H1 (cell line): ENCODE measurements around the gene KRT35. TPM values are rescaled to one million over a fixed set of nuclear protein-coding genes. Genes with fewer than 3 reads are reported as not detected.

Source experiments
- CTCF ChIA-PET: fragments of 300-600 bp; sonication (Branson Sonifier 250); formaldehyde crosslinking; loops from one replicate; lab custom pipeline; 2021; ENCODE audit not compliant: partially characterized antibody; lab: Charles Lee
- POLR2A ChIA-PET: fragments of 300-600 bp; sonication (Branson Sonifier 250); formaldehyde crosslinking; loops from one replicate; lab custom pipeline; 2021; ENCODE audit warnings: inconsistent platforms; ENCODE audit not compliant: partially characterized antibody; lab: Charles Lee
- DNase-seq, 2 experiments: peaks; one replicate each; pipeline versions ENCODE4 v3.0.0 to v3.0.0-alpha.2; 2010 to 2022; ENCODE audit warnings: low spot score in 2 of 2, low read depth in 1 of 2, mixed read lengths in 1 of 2
- FAIRE-seq: peaks from 2 replicates; lab custom pipeline; 2011; peaks lifted over from hg19 to GRCh38; lab: Jason Lieb, UNC
- H2AFZ ChIP-seq: 2 replicates; pipeline ENCODE4 v1.8.1; 2012; ENCODE audit warnings: low read length, inconsistent platforms
- H2AK5ac ChIP-seq: 2 replicates; pipeline ENCODE4 v1.6.1; 2013; ENCODE audit warnings: low read depth, low read length
- H2BK120ac ChIP-seq: replicated peaks from 2 replicates; pipeline ENCODE3; 2013; ENCODE audit warnings: low read depth, low read length, inconsistent platforms
- H2BK12ac ChIP-seq: 2 replicates; pipeline ENCODE4 v1.6.1; 2013; ENCODE audit warnings: low read depth, low read length
- H2BK15ac ChIP-seq: 2 replicates; pipeline ENCODE4 v1.6.1; 2013; ENCODE audit warnings: low read length
- H2BK20ac ChIP-seq: 2 replicates; pipeline ENCODE4 v1.6.1; 2013; ENCODE audit warnings: low read length
- H2BK5ac ChIP-seq: 2 replicates; pipeline ENCODE4 v1.6.1; 2013; ENCODE audit warnings: low read depth, low read length
- H3K14ac ChIP-seq: 2 replicates; pipeline ENCODE4 v1.6.1; 2013; ENCODE audit warnings: inconsistent platforms; ENCODE audit not compliant: insufficient read length
- H3K18ac ChIP-seq: 2 replicates; pipeline ENCODE4 v1.6.1; 2013; ENCODE audit warnings: low read length; ENCODE audit errors: extremely low read depth
- H3K23ac ChIP-seq: 2 replicates; pipeline ENCODE4 v1.6.1; 2013; ENCODE audit warnings: inconsistent platforms; ENCODE audit not compliant: insufficient read length
- H3K23me2 ChIP-seq: 2 replicates; pipeline ENCODE4 v1.6.1; 2013; ENCODE audit warnings: low read depth, low read length
- H3K27ac ChIP-seq: 2 replicates; pipeline ENCODE4 v1.6.1; 2011; ENCODE audit warnings: low read depth, low read length, inconsistent platforms
- H3K27me3 ChIP-seq, 4 experiments: replicated peaks in 1 of 4; 1 replicate in 1 of 4; 2 replicates in 3 of 4; pipeline versions ENCODE4 v1.6.1 to v1.8.1; 2011 to 2013; ENCODE audit warnings: low read length in 3 of 4, mild to moderate bottlenecking in 3 of 4, inconsistent platforms in 2 of 4, mixed read lengths in 2 of 4, moderate library complexity in 1 of 4; ENCODE audit not compliant: control insufficient read depth in 3 of 4, insufficient read depth in 3 of 4; ENCODE audit errors: extremely low read depth in 1 of 4
- H3K36me3 ChIP-seq, 4 experiments: 2 replicates each; pipeline versions ENCODE4 v1.6.1 to v1.8.1; 2011 to 2013; ENCODE audit warnings: mild to moderate bottlenecking in 4 of 4, low read length in 3 of 4, moderate library complexity in 2 of 4, control low read depth in 1 of 4, inconsistent platforms in 1 of 4; ENCODE audit not compliant: insufficient read depth in 4 of 4, control insufficient read depth in 2 of 4
- H3K4ac ChIP-seq: replicated peaks from 2 replicates; pipeline ENCODE3; 2013; ENCODE audit warnings: low read length, low read depth, mixed read lengths, inconsistent platforms; ENCODE audit not compliant: insufficient read length
- H3K4me1 ChIP-seq, 4 experiments: replicated peaks in 1 of 4; 1 replicate in 1 of 4; 2 replicates in 3 of 4; pipeline versions ENCODE4 v1.6.1 to v1.8.1; 2011 to 2013; ENCODE audit warnings: low read length in 3 of 4, inconsistent platforms in 2 of 4, mixed read lengths in 1 of 4; ENCODE audit not compliant: insufficient read depth in 4 of 4, control insufficient read depth in 3 of 4
- H3K4me2 ChIP-seq, 2 experiments: 2 replicates each; pipeline versions ENCODE4 v1.6.1 to v1.8.1; 2011 to 2013; ENCODE audit warnings: low read depth in 2 of 2, low read length in 2 of 2, control low read depth in 1 of 2, inconsistent platforms in 1 of 2, mild to moderate bottlenecking in 1 of 2; ENCODE audit not compliant: insufficient read depth in 1 of 2
- H3K4me3 ChIP-seq, 4 experiments: fragments of 200-600, 300-600 bp in 1 of 4; sonication (generic), shearing (Covaris generic), sonication (Bioruptor Twin) in 1 of 4; 2 replicates each; pipeline versions ENCODE4 v1.5.1 to v1.8.1; 2011 to 2016; ENCODE audit warnings: low read length in 4 of 4, low read depth in 3 of 4, control low read depth in 2 of 4, inconsistent platforms in 2 of 4, mild to moderate bottlenecking in 2 of 4, mixed read lengths in 1 of 4, moderate library complexity in 1 of 4; ENCODE audit not compliant: insufficient read depth in 2 of 4; ENCODE audit errors: extremely low read depth in 1 of 4
- H3K56ac ChIP-seq: replicated peaks from 2 replicates; pipeline ENCODE3; 2013; ENCODE audit warnings: low read depth, mild to moderate bottlenecking, mixed read lengths, low read length, inconsistent platforms; ENCODE audit not compliant: insufficient read length
- H3K79me1 ChIP-seq: 2 replicates; pipeline ENCODE4 v1.6.1; 2013; ENCODE audit warnings: low read depth, low read length, control low read depth
- H3K79me2 ChIP-seq, 2 experiments: 2 replicates each; pipeline versions ENCODE4 v1.6.1 to v1.8.1; 2012 to 2013; ENCODE audit warnings: low read length in 2 of 2, mild to moderate bottlenecking in 2 of 2, inconsistent platforms in 1 of 2; ENCODE audit not compliant: insufficient read depth in 2 of 2, control insufficient read depth in 1 of 2
- H3K9ac ChIP-seq, 4 experiments: replicated peaks in 1 of 4; 1 replicate in 1 of 4; 2 replicates in 3 of 4; pipeline versions ENCODE4 v1.6.1 to v1.8.1; 2011 to 2013; ENCODE audit warnings: low read depth in 3 of 4, low read length in 3 of 4, control low read depth in 2 of 4, mild to moderate bottlenecking in 2 of 4, moderate library complexity in 2 of 4, inconsistent platforms in 1 of 4; ENCODE audit errors: extremely low read depth in 1 of 4
- H3K9me3 ChIP-seq, 2 experiments: 2 replicates each; pipeline versions ENCODE4 v1.6.1 to v1.8.1; 2012 to 2013; ENCODE audit warnings: mild to moderate bottlenecking in 2 of 2, moderate library complexity in 2 of 2, control low read depth in 1 of 2, inconsistent platforms in 1 of 2, low read depth in 1 of 2, low read length in 1 of 2, mixed read lengths in 1 of 2; ENCODE audit not compliant: insufficient read depth in 2 of 2
- H4K20me1 ChIP-seq, 2 experiments: replicated peaks in 1 of 2; 2 replicates each; pipeline versions ENCODE3 to v1.8.1; 2011 to 2013; ENCODE audit warnings: inconsistent platforms in 2 of 2, low read length in 2 of 2, mild to moderate bottlenecking in 1 of 2; ENCODE audit not compliant: insufficient read depth in 2 of 2, control insufficient read depth in 1 of 2
- H4K5ac ChIP-seq: 2 replicates; pipeline ENCODE4 v1.6.1; 2013; ENCODE audit warnings: low read length, low read depth, mixed read lengths, inconsistent platforms; ENCODE audit not compliant: insufficient read length
- H4K8ac ChIP-seq: 2 replicates; pipeline ENCODE4 v1.8.0; 2013; ENCODE audit warnings: mild to moderate bottlenecking, moderate library complexity, low read length, inconsistent platforms; ENCODE audit not compliant: insufficient read depth; ENCODE audit errors: extremely low read depth
- H4K91ac ChIP-seq: replicated peaks from 2 replicates; pipeline ENCODE3; 2013; ENCODE audit warnings: low read length, mixed read lengths, inconsistent platforms; ENCODE audit not compliant: insufficient read length
- CBX5 ChIP-seq: fragments of 300-800, 300-1000 bp; sonication (generic); IDR thresholded peaks from 2 replicates; pipeline ENCODE4 v1.7.1; 2016; ENCODE audit warnings: antibody characterized with exemption, low read length, low read depth
- CREB1 ChIP-seq: IDR thresholded peaks from 2 replicates; pipeline ENCODE4 v1.6.1; 2012; ENCODE audit warnings: inconsistent platforms
- CTCF ChIP-seq, 3 experiments: IDR thresholded peaks; 1 replicate in 2 of 3; 2 replicates in 1 of 3; pipeline versions ENCODE4 v1.5.1 to v1.6.1; 2011; ENCODE audit warnings: low read length in 3 of 3, mild to moderate bottlenecking in 3 of 3, inconsistent platforms in 2 of 3, low read depth in 1 of 3, moderate library complexity in 1 of 3; ENCODE audit not compliant: insufficient read depth in 1 of 3; ENCODE audit errors: control extremely low read depth in 1 of 3
- E2F6 ChIP-seq: IDR thresholded peaks from 2 replicates; pipeline ENCODE4 v1.6.1; 2012; ENCODE audit warnings: inconsistent platforms
- KDM1A ChIP-seq: fragments of 200-600, 300-600 bp; sonication (generic); IDR thresholded peaks from 2 replicates; pipeline ENCODE4 v1.7.1; 2016; ENCODE audit warnings: mild to moderate bottlenecking, low read length, borderline replicate concordance
- MAX ChIP-seq: IDR thresholded peaks from 2 replicates; pipeline ENCODE4 v1.6.1; 2012; ENCODE audit warnings: inconsistent platforms
- POU5F1 ChIP-seq: IDR thresholded peaks from 2 replicates; pipeline ENCODE4 v1.6.1; 2011; ENCODE audit warnings: low read depth, mild to moderate bottlenecking, low read length, moderate library complexity
- SAP30 ChIP-seq: fragments of 300-600 bp; sonication (generic); IDR thresholded peaks from 2 replicates; pipeline ENCODE4 v1.7.1; 2012; ENCODE audit warnings: low read length, moderate library complexity, mild to moderate bottlenecking, inconsistent platforms; ENCODE audit not compliant: insufficient read depth, insufficient replicate concordance
- SIRT6 ChIP-seq: IDR thresholded peaks from one replicate; pipeline ENCODE4 v1.7.1; 2012; ENCODE audit warnings: low read length, inconsistent platforms
- SP1 ChIP-seq: IDR thresholded peaks from 2 replicates; pipeline ENCODE4 v1.6.1; 2011; ENCODE audit warnings: low read depth, low read length
- SUZ12 ChIP-seq: fragments of 200-600 bp; sonication (generic); IDR thresholded peaks from 2 replicates; pipeline ENCODE4 v1.6.1; 2012; ENCODE audit warnings: mild to moderate bottlenecking, inconsistent platforms, low read length, moderate library complexity, mixed read lengths
- WGBS, 2 experiments: shearing (Covaris generic) in 1 of 2; methylation state at CpG; one replicate each; pipeline versions ENCODE4 v1.1.6 to v1.1.7; 2013 to 2015; ENCODE audit warnings: low lambda C conversion rate in 2 of 2, mixed read lengths in 2 of 2, inconsistent platforms in 1 of 2, low coverage in 1 of 2, missing lambda C conversion rate in 1 of 2; ENCODE audit not compliant: insufficient replicate concordance in 2 of 2, insufficient coverage in 1 of 2, insufficient read length in 1 of 2; ENCODE audit errors: extremely low coverage in 1 of 2, missing lambda C conversion rate in 1 of 2; 5-methylcytosine and 5-hydroxymethylcytosine counted together
- polyA plus RNA-seq, 7 experiments: library from polyadenylated mRNA; depleted of rRNA in 3 of 7; stranded (reverse) in 5 of 7; unstranded in 2 of 7; fragments of >200 nt in 5 of 7; fragments of 200-250 nt in 2 of 7; gene quantifications; 1 replicate in 5 of 7; 2 replicates in 1 of 7; 4 replicates in 1 of 7; pipeline versions ENCODE4 v1.2.1 to v1.2.3, GENCODE V29; 2011 to 2013; ENCODE audit warnings: missing spikeins in 2 of 7, mixed read lengths in 2 of 7
- total RNA-seq: library from RNA; stranded (reverse); fragmentation: NEBNext Ultra II Directional; extraction: Animal tissue kit (Norgen Biotek cat#: 25700); gene quantifications from 2 replicates; pipeline ENCODE4 v1.2.1, GENCODE V29; 2021

KRT35 gene
- total and polyA plus RNA-seq, 2 of the 8 experiments (the other 6 are each of a cell fraction or from before 2014, with no cell fraction given): not detected

- Histone ChIP-seq H3K4me3 (no peak within 1 kb of the TSS), H3K79me2 (no peaks in the 10 kb centered on the region), H3K4ac (no peak within 1 kb of the TSS), H4K91ac (no peak within 1 kb of the TSS), H3K79me1 (no peaks in the 10 kb centered on the region), H3K23ac (no peak within 1 kb of the TSS), H3K56ac (no peak within 1 kb of the TSS), H3K23me2 (no peaks in the 10 kb centered on the region), H2AFZ (no peak within 1 kb of the TSS), H3K27me3 (no peaks in the 10 kb centered on the region), H4K20me1 (no peaks in the 10 kb centered on the region), H3K4me1 (no peaks in the 10 kb centered on the region), H2BK20ac (no peak within 1 kb of the TSS), H4K8ac (no peak within 1 kb of the TSS), H4K5ac (no peak within 1 kb of the TSS), H2BK15ac (no peak within 1 kb of the TSS), H3K18ac (no peak within 1 kb of the TSS), H3K14ac (no peak within 1 kb of the TSS), H3K27ac (no peak within 1 kb of the TSS), H2AK5ac (no peak within 1 kb of the TSS), H2BK12ac (no peak within 1 kb of the TSS), H3K4me2 (no peak within 1 kb of the TSS), H3K9me3 (no peaks in the 10 kb centered on the region; a peak in 1 of 4 replicates), H2BK120ac (no peak within 1 kb of the TSS), H2BK5ac (no peak within 1 kb of the TSS), H3K9ac (no peak within 1 kb of the TSS), H3K36me3 (no peaks in the 10 kb centered on the region)
- ChIA-PET POLR2A (no interaction called here), CTCF (interaction anchor here (0.7 to 1.5 kb wide), 4 partner anchors 22 to 604 kb away, joined by 3 to 6 read pairs (median 4); partner anchors contain the start of gene KRT36)
- DNase-seq (no peak), FAIRE-seq (no peak)
- WGBS, 2 experiments: 96% methylated on average over 14 of the region's 14 CpGs; no CpG with 5 or more reads in 1 of the 2 experiments
- TF ChIP-seq CBX5 (no peak), SUZ12 (no peak), KDM1A (no peak), SP1 (no peak), SIRT6 (no peak), CTCF (IDR thresholded peaks at IDR 0.05; ENCODE audit: control extremely low read depth in 1 of 3, insufficient read depth in 1 of 3, low read depth in 1 of 3, low read length in 3 of 3) (no peak), POU5F1 (no peak), CREB1 (no peak), MAX (no peak), SAP30 (no peak), E2F6 (no peak)
Measured at GRCh38 chr17:41466988-41467387, 14.0 kb downstream of the KRT35 start, which contains the start of gene KRT32. Gene KRT32 (minus strand): TSS chr17:41467386. CDS start chr17:41467325, 61 bp downstream.
